GM21526 (cell line): ENCODE measurements around the gene ETFB.
A peak's percentile ranks its signal among the peaks of the same experiment; 100 is the strongest.
"Not testable (repeated sequence)": the region's sequence is repeated elsewhere in the genome, so short reads cannot be mapped to it uniquely, and the experiment has no call there.

Source experiments
- ATAC-seq: cut with Tn5 transposase; IDR thresholded peaks from one replicate; pipeline ENCODE4 v1.9.1; 2021; ENCODE audit warnings: moderate library complexity; ENCODE audit not compliant: unreplicated experiment, low FRiP score

The ETFB gene

DNA sequence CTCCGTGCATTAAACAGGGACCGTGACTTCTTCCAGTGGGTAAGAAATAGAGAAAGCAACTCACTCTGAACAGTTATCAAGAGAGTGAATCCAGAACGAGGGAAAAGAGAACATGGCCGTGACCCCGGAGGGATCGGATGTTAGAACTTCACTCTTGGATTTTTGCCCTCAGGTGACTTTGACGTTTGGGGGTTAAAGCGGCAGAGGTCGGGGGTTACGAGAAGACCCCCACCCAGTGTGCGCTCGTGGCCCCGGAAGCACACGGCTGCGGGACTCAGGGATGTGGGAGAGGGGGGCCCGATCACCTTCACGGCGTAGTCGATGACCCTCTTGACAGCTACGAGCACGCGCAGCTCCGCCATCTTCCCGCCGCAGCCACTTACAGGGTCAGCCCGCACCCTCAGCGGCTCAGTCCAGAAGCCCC is at the start of gene ETFB:
TSS of gene ETFB (minus strand) at position 424 of the 424 bp plus-strand sequence. CDS start at position 362, 62 bp downstream.
- ATAC-seq: no peak

GRCh38 chr19:51415187-51415586 is 49.0 kb upstream of the ETFB start:
- no peak for ATAC-seq

GRCh38 chr19:51410950-51411748 is 45.0 kb upstream of the ETFB start:
- ATAC-seq: no peak

DNA sequence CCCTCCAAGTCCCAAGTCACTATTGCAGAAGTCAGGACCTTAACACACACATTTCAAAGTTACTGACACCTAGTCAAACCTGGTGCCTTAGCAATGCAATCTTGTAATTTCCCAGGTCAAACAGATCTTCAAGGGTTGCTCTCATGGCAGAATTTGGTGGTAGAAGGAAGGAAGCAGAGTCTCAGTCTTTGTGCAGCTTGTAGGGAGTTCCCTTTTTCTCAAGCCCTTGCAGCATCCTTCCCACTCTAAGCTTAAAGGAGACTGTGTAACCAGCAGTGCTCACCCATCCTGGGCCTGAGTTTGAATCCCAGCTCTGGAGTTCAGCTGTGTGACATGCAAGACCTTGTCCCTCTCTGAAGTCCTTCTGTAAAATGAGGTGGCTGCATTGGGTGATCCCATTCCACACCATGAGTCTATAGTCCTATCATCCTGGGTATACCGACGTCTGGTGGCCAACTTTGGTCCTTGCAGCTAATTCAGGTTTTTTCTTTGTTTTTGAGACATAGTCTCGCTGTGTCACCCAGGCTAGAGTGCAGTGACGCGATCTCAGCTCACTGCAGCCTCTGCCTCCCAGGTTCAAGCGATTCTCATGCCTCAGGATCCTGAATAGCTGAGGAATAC is 41.4 kb upstream of the ETFB start:
- ATAC-seq: no peak

DNA sequence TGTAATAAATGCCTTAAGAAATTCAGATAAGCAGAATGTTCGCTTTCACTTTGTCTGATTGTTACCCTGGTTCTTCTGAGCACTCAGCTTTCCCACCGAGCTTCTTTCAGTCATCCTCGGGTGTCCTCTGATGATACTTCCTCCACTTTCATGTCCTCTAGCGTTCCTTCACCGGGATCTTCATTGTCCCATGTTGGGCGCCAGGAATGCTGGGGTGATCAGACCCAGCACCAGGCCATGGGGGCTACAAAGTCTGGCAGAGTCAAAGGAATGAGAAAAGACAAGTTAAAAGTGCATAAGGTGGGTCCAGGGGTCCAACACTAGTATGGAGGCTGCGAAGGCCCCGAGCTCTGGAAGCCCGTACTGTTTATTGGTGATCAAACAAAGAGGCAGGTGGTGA is 35.9 kb upstream of the ETFB start:
- ATAC-seq: no peak

- ATAC-seq: not testable (repeated sequence)
Measured at GRCh38 chr19:51399936-51400335, 33.7 kb upstream of the ETFB start.

GRCh38 chr19:51399231-51399630 is 33.0 kb upstream of the ETFB start:
- no peak for ATAC-seq

- ATAC-seq: no peak
Measured at GRCh38 chr19:51398096-51398704, 32.0 kb upstream of the ETFB start.

DNA sequence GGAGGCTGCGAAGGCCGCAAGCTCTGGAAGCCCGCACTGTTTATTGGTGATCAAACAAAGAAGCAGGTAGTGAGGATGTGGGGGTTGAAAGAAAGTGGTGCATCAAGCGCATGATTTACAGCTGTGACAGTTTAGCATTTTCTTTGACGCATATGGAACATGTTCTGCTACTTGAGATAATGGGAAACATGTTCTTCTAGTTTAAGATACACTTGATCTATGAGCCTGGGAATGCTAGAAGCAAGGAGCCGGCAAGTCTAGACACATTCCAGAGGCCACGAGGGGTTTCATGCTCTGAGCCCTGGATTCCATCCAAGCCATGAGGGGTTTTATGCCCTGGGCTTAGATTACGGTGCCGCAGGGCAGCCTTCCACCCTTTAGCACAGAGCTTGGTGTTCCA is 31.3 kb upstream of the ETFB start:
- not testable (repeated sequence) for ATAC-seq

DNA sequence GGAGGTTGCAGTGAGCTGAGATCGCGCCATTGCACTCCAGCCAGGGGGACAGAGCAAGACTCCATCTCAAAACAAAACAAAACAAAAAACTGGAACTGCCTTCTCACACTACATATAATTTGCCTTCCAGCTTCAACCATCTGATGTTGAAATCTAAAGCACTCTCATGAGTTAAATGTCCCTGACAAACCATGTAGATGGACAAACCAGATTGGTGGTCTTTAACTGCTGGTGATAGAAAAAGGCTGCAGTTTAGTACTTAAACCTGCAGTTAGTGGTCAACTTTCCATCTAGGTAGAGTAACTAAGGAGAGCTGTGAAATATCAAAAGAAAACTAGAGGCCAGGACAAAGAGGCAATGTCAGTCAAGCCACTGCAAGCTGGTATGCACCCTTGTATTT is 30.0 kb upstream of the ETFB start:
- no peak for ATAC-seq

GRCh38 chr19:51394050-51394836 is 28.1 kb upstream of the ETFB start:
- peak; percentile 78 for ATAC-seq

- ATAC-seq: no peak
Measured at GRCh38 chr19:51392701-51393100, 26.5 kb upstream of the ETFB start.

GRCh38 chr19:51391073-51391611 is 25.0 kb upstream of the ETFB start:
- no peak for ATAC-seq

DNA sequence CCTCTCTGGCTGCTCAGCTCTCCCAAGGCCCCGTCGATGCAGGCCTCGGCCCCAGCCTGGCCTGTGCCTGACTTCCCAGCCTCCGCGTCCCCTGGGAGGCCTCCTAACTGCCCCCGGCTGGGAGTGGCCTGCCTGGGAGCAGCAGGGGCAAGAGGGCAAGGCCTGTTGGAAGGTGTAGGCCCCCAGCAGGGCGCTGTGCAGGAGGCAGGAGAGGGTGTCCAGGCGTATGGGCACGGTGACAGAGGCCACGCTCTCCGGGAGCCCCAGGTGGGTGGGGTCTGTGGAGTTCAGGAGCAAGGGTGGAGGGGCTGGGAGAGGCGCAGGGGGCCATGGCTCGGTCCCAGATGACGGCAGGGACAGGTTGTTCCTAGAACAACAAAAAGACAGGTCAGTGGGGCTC is 23.0 kb upstream of the ETFB start:
- ATAC-seq: no peak

- no peak for ATAC-seq
Measured at GRCh38 chr19:51387924-51388389, 21.8 kb upstream of the ETFB start, which contains the start of gene LIM2. LIM2 (minus strand) TSS chr19:51387974; CDS start chr19:51387443, 531 bp downstream.

DNA sequence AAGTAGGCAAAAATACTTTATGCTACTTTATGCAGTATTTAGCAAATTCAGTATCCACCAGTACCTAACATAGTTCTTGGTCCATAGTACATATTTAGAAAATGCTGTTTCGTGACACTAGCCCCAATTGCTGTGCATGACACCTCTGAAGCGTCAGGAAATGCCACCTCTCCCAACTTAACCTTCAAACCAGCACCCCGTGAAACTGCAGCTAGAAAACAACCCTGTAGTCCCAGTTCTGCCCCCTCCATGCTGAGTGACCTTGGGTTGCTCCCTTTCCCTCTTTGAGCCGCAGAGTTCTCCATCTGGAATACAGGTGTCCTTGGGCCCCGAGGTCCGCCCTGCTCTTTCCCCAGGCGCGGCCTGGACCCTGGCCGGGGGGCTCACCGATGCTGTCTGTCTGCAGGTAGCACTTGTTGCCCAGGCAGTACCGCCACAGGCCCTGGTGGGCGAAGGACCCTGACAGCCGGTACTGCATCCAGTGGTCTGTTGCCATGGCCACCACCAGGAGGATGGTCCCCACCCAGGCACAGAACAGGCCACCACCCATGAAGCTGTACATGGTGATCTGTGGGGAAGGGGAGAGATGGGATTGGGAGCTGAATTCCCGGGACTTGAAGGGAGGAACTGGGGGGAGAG is 20.8 kb upstream of the ETFB start:
- ATAC-seq: no peak

DNA sequence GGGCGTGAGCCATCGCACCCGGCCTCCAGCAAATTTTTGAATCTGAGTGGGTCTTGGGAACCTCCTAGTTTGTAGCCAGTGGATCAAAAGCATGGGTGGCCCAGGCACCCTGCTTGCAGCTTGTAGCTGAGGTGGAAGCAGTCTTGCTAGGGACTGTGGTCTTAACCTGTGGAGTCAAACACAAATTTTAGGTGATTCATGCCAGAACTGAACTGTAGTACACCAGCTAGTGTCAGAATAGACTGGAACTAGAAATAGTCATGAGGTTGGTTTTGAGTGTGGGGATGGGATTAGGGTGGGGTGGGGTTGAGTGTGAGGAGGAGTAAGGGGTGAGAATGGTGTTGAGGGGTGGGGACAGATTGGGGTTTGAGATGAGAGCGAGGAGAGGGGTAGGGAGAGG is 15.8 kb upstream of the ETFB start:
- no peak for ATAC-seq

GRCh38 chr19:51380379-51380778 is 14.2 kb upstream of the ETFB start:
- ATAC-seq: no peak

GRCh38 chr19:51377422-51377821 is 11.2 kb upstream of the ETFB start:
- ATAC-seq: no peak
